Measurements from ENCODE around the gene C12orf42.
"Not testable (repeated sequence)": the region's sequence is repeated elsewhere in the genome, so short reads cannot be mapped to it uniquely, and the experiment has no call there.

The C12orf42 gene

DNA sequence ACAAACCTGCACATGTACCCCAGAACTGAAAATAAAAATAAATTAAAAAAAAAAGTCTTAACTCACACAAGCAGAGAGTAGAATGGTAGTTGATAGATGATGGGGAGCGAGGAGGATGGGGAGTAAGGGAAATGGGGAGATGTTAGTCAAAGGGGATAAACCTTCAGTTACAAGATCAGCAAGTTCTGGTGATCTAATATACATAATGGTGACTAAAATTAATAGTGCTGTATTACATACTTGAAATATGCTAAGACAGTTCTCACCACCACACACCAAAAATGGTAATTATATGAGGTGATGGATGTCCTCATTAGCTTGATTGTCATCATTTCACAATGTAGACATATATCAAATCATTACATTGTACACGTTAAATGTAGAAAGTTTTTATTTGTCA, 3.2 kb upstream of the C12orf42 start:
- in situ Hi-C loops (cut with MboI; ENCODE audit: low sequenced_read_pairs): no loop called here

GRCh38 chr12:103494734-103495468, 867 bp downstream of the C12orf42 start:
- in situ Hi-C loops (cut with MboI; ENCODE audit: low sequenced_read_pairs): no loop called here

GRCh38 chr12:103494051-103494733, 1.6 kb downstream of the C12orf42 start:
- in situ Hi-C loops (cut with MboI; ENCODE audit: low sequenced_read_pairs): no loop called here

- in situ Hi-C loops (cut with MboI; ENCODE audit: low sequenced_read_pairs): no loop called here
Measured at GRCh38 chr12:103493199-103493598, 2.6 kb downstream of the C12orf42 start.

- in situ Hi-C loops (cut with MboI; ENCODE audit: low sequenced_read_pairs): no loop called here
Measured at GRCh38 chr12:103482365-103482764, 13.4 kb downstream of the C12orf42 start.

DNA sequence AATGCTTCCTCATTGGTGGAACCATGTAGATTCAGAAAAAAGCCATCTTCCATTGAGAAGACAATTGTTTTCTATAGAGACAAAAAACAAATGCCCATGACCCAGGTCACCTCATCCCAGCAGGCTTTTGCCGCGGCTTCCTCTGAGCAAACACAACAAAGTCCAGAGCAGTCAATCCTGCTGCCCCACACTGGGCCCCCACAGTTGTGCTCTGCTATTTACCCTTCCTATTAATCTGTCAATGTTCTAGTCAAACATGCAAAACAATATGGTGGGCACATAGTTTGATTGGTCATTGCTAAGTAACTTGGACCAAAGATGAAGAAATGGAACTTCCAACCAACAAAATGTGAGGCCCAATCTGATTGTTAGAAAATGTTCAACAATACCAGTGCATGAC, 20.7 kb downstream of the C12orf42 start:
- in situ Hi-C loops (cut with MboI; ENCODE audit: low sequenced_read_pairs): no loop called here

GRCh38 chr12:103470664-103471063, 25.1 kb downstream of the C12orf42 start:
- in situ Hi-C loops (cut with MboI; ENCODE audit: low sequenced_read_pairs): no loop called here

- in situ Hi-C loops (cut with MboI; ENCODE audit: low sequenced_read_pairs): no loop called here
Measured at GRCh38 chr12:103469719-103470118, 26.0 kb downstream of the C12orf42 start.

DNA sequence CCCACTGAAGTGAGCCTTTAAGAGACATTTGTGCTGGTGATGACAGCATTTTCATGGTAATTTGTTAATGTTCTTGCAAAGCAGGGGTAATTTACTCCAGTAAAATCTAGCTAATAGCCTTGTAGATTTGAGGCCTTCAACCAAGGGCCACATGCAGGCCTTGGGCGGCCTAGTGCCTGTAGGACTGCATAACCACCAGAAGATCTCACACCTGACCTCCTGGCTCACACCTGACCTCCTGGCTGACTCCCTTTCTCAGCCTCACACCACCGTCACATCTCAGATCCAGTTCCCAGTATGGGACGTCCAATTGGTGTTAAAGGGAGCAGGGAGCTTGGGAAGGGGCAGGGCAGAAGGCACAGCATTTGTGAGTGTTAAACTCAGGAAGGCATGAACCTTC, 26.9 kb downstream of the C12orf42 start:
- in situ Hi-C loops (cut with MboI; ENCODE audit: low sequenced_read_pairs): no loop called here

DNA sequence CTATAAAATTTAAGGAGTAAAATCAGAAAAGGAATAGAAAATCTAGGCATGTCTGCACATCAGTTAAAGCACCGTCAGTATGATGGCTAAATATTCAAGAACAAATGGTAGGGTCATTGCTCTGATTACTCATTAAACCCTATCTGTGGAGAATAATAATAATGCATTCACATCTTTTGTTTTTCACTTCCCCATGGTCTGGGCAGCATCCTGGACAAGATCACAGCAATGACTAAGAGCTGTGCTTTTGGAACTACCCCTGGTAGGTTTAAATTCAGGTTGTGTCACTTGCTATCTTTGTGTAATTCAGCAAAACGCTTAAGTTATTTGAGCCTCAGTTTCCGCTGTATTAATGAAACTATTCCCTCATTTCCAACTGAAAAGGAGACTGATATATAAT, 33.1 kb downstream of the C12orf42 start:
- in situ Hi-C loops (cut with MboI; ENCODE audit: low sequenced_read_pairs): no loop called here

DNA sequence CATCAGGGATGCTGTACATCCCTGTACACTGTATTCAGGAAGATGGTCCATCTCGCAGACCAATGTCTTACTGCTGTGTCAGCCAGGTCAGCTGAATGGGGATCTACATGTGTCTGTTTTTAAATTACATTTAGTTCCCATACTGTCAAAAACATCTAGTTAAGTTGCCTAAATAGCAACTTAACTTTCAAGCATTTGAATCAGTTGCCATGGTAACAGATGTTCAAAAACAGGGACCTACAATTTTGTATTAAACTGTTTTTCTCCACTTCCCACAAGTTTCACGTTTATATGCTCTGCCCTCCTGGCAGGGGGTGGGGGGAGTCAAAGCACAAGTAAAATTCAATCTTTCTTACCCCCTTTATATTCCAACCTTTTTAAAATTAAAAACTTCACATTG, 38.3 kb downstream of the C12orf42 start:
- in situ Hi-C loops (cut with MboI; ENCODE audit: low sequenced_read_pairs): no loop called here

DNA sequence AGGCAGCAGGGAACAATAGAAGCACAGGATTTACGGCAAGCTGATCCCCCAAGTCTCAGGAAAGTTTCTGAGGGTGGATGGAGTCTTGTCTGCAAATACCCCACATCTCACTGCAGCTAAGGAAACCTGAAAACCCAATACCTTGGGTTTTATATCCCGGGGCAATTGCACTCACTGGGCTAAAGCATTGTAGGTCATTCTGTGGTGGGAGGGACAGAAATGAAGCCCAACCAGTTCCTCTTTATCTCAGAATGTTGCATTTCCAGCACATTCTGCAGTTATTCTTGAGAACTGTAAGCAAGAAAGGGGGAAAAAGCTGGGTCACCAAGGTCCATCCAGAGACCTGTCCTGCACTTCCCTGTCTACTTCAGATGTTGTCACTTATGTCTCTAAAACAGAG, 39.8 kb downstream of the C12orf42 start:
- in situ Hi-C loops (cut with MboI; ENCODE audit: low sequenced_read_pairs): no loop called here

DNA sequence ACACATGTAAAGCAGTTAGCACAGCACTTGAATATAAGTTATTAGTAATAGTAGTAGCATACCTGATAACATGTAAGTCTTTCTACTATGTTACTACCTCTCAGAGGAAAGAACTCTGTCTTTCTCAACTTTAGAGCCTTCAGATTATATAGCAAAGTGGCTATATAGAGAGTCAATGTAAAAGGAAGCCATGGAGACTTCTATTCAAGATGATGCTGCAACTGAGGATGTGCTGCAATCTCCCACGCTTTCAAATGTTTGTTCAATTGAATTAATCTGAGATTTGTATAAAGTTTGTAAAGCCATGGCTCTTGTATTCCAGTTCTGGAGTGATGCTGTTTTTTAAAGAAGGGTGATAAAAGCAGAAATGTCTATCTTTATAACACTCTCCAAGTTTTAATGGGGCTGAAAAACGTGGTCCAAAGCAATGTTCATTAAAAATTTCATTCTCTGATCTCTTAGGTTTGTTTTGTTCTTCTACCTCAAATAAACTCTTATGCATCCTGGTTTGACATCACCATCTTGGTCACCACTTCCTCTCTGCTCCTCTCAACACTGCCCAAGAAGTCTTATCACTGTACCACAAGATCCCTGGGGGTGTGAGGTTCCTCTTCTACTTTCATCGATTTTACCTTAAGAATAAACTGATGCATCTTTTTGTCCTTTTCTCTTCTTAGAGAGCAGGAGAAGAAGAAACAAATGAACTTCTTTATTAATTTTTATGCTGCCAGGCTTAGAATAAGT, 40.6 kb downstream of the C12orf42 start:
- in situ Hi-C loops (cut with MboI; ENCODE audit: low sequenced_read_pairs): no loop called here

DNA sequence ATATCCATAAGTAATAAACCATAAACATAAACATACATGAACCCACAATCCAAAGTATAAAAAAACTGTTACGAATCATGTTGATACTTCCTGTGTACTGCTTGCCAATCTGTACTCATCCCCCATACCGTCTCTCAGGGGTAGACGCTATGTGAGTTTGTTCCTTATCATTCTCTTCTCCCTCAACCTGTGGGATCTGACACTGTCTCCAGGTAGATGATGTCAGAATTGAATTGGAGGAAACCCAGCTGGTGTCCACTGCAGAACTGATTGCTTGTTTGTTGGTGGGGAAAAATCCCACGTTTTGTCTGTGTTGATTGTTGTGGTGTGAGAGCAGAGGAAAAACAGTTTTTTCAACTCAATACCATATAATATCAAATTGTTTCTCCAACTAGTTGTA, 50.8 kb downstream of the C12orf42 start:
- in situ Hi-C loops (cut with MboI; ENCODE audit: low sequenced_read_pairs): no loop called here

GRCh38 chr12:103442822-103443221, 52.9 kb downstream of the C12orf42 start:
- in situ Hi-C loops (cut with MboI; ENCODE audit: low sequenced_read_pairs): no loop called here

DNA sequence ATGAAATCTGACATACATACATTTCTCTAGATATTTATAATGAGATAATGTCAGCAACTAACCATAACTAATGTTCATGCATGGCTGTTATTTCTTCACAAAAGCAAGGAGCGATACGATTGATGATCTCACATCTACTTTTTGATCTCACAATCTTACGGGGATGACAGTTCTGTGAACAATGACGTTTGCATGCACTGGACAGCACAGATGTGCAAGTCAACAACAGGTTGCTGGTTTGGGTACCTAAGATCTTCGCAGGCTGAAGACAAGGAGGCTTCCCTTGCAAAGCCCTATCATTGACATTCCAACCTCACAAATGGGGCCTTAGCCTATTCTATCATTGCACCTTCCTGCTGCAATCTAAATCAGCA, 53.6 kb downstream of the C12orf42 start:
- in situ Hi-C loops (cut with MboI; ENCODE audit: low sequenced_read_pairs): no loop called here

DNA sequence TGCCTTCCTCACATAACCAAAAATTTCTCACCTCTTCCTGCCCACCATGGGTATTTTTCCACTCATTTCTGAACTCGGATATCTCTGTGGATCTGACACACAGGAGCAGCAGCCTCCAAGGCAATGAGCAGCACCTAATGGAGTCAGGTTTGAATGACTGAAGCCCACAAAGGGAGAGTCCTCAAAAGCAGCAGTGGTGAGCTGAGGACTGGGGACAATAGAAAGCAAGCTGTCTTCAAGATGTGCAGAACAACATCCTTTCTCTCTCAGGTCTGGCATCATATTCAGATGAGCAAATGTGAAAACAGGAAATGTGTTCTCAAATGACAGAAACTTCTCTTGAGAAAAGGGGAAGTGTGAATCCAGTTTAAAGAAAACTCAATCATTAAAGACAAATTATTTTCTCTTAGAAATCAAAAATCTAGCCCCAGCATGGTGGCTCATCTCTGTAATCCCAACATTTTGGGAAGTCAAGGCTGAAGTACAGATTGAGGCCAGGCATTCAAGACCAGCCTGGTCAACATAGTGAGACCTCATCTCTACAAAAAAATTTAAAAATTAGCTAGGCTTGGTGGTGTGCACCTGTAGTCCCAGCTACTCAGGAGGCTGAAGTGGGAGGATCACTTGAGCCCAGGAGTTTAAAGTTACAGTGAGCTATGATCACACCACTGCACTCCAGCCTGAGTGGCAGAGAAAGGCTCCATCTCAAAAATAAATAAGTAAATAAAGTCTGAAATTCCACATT, 54.2 kb downstream of the C12orf42 start:
- in situ Hi-C loops (cut with MboI; ENCODE audit: low sequenced_read_pairs): no loop called here

DNA sequence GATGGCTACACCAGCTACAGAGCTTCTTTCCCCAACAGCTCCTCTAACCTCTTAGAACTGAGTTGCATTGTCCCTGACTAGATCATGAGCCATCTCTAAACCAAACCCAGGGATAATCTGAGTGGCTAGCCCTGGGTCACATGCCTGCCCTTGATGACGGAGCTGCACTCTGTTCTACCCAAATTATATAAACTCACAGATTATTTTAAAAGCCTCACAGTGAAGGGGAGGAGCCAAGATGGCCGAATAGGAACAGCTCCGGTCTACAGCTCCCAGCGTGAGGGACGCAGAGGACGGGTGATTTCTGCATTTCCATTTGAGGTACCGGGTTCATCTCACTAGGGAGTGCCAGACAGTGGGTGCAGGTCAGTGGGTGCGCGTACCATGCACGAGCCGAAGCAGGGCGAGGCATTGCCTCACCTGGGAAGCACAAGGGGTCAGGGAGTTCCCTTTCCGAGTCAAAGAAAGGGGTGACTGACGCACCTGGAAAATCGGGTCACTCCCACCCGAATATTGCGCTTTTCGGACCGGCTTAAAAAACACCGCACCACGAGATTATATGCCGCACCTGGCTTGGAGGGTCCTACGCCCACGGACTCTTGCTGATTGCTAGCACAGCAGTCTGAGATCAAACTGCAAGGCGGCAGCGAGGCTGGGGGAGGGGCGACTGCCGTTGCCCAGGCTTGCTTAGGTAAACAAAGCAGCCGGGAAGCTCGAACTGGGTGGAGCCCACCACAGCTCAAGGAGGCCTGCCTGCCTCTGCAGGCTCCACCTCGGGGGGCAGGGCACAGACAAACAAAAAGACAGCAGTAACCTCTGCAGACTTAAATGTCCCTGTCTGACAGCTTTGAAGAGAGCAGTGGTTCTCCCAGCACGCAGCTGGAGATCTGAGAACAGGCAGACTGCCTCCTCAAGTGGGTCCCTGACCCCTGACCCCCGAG, 61.3 kb downstream of the C12orf42 start:
- in situ Hi-C loops (cut with MboI; ENCODE audit: low sequenced_read_pairs): not testable (repeated sequence)

- in situ Hi-C loops (cut with MboI; ENCODE audit: low sequenced_read_pairs): no loop called here
Measured at GRCh38 chr12:103431950-103432349, 63.8 kb downstream of the C12orf42 start.

- in situ Hi-C loops (cut with MboI; ENCODE audit: low sequenced_read_pairs): no loop called here
Measured at GRCh38 chr12:103431387-103431786, 64.4 kb downstream of the C12orf42 start.
